ENCODE results near the gene LDLRAD2.
"Not testable (repeated sequence)": the region's sequence is repeated elsewhere in the genome, so short reads cannot be mapped to it uniquely, and the experiment has no call there.

LDLRAD2 gene

GRCh38 chr1:21822349-21822748, 10.3 kb downstream of the LDLRAD2 start:
- FAIRE-seq (no peak), DNase-seq (ENCODE audit: insufficient read length, low spot score) (no peak)
- TF ChIP-seq POLR2AphosphoS5 (IDR thresholded peaks at IDR 0.05; ENCODE audit: low read depth, low read length) (no peak), TAF1 (IDR thresholded peaks at IDR 0.05; ENCODE audit: low read depth, low read length) (no peak), PAX5 (IDR thresholded peaks at IDR 0.05; ENCODE audit: insufficient read depth, low read length, severe bottlenecking) (no peak), POLR2A (IDR thresholded peaks at IDR 0.05; ENCODE audit: low read depth, low read length) (no peak), SPI1 (IDR thresholded peaks at IDR 0.05; ENCODE audit: low read depth, low read length) (no peak), POU2F2 (IDR thresholded peaks at IDR 0.05; ENCODE audit: low read depth, low read length) (no peak)

GRCh38 chr1:21823206-21823979, 11.3 kb downstream of the LDLRAD2 start:
- DNase-seq (ENCODE audit: insufficient read length, low spot score) = peak; percentile 17
- no peak for TF ChIP-seq POLR2AphosphoS5 (IDR thresholded peaks at IDR 0.05; ENCODE audit: low read depth, low read length)
- TF ChIP-seq POU2F2 (IDR thresholded peaks at IDR 0.05; ENCODE audit: low read depth, low read length) = no peak
- no peak for TF ChIP-seq SPI1 (IDR thresholded peaks at IDR 0.05; ENCODE audit: low read depth, low read length)
- no peak for TF ChIP-seq PAX5 (IDR thresholded peaks at IDR 0.05; ENCODE audit: insufficient read depth, low read length, severe bottlenecking)
- no peak for TF ChIP-seq TAF1 (IDR thresholded peaks at IDR 0.05; ENCODE audit: low read depth, low read length)
- TF ChIP-seq POLR2A (IDR thresholded peaks at IDR 0.05; ENCODE audit: low read depth, low read length) = no peak
- FAIRE-seq = no peak

DNA sequence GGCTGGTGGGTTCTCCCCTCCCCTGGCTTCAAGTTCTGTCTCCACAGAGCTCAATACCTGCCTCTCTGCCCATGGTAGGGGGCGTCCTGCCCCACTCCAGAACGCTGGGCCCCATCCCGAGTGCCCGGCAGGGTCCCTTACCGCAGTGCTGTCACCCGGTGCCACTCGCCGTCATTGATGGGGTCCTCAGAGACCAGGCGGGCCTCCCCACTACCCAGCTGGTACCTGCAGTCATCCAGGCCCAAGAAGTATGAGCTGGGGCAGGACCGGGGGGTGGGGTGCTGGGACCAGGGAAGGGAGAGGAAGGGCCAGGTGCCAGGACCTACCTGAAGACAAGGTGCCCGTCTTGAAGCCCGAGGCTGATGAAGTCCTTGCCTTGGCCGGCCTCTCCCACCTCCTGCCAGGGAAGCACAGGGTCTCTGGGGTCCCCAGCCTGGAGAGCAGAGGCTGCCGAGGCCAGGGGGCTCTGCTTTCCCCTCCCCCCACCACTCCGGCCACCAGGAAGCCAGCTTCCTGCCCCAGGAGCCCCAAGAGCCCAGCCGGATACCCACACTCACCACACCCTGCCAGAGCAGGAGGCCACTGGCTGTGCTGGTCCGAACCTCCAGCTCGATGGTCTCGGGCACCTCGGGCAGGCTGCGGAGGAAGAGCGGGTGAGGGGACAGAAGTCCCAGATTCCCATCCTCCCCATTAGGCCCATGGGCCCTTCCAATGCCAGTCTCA, 12.1 kb downstream of the LDLRAD2 start:
- FAIRE-seq (no peak), DNase-seq (ENCODE audit: insufficient read length, low spot score) (peak; percentile 10)
- no peak for TF ChIP-seq POU2F2 (IDR thresholded peaks at IDR 0.05; ENCODE audit: low read depth, low read length)
- no peak for TF ChIP-seq PAX5 (IDR thresholded peaks at IDR 0.05; ENCODE audit: insufficient read depth, low read length, severe bottlenecking)

DNA sequence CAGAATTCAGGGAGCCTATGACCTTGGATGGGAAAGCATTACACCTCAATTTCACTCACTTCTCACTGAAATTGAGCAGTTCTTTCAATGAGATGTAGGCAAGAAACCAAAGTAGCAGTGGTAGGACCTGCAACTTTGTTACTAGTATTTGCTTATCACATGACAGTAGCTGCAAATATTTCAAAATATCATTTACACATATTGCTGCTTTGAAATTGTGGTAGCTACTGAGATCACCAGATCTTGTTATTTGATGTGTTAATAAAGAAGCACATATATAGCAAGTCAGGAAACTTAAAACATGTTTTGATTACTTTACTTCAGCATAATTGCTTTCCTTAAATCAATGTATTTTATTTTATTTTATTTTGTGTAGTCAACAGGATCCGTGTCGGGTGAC, 12.9 kb downstream of the LDLRAD2 start:
- DNase-seq (ENCODE audit: insufficient read length, low spot score) = no peak
- TF ChIP-seq POLR2A (IDR thresholded peaks at IDR 0.05; ENCODE audit: low read depth, low read length) (no peak), POLR2AphosphoS5 (IDR thresholded peaks at IDR 0.05; ENCODE audit: low read depth, low read length) (no peak), SPI1 (IDR thresholded peaks at IDR 0.05; ENCODE audit: low read depth, low read length) (no peak), PAX5 (IDR thresholded peaks at IDR 0.05; ENCODE audit: insufficient read depth, low read length, severe bottlenecking) (no peak), POU2F2 (IDR thresholded peaks at IDR 0.05; ENCODE audit: low read depth, low read length) (no peak), TAF1 (IDR thresholded peaks at IDR 0.05; ENCODE audit: low read depth, low read length) (no peak)
- FAIRE-seq = no peak

GRCh38 chr1:21825393-21825792, 13.3 kb downstream of the LDLRAD2 start:
- peak; percentile 5 for DNase-seq (ENCODE audit: insufficient read length, low spot score)
- no peak for TF ChIP-seq TAF1 (IDR thresholded peaks at IDR 0.05; ENCODE audit: low read depth, low read length)
- TF ChIP-seq POLR2A (IDR thresholded peaks at IDR 0.05; ENCODE audit: low read depth, low read length) = no peak
- no peak for TF ChIP-seq POLR2AphosphoS5 (IDR thresholded peaks at IDR 0.05; ENCODE audit: low read depth, low read length)
- TF ChIP-seq PAX5 (IDR thresholded peaks at IDR 0.05; ENCODE audit: insufficient read depth, low read length, severe bottlenecking) = no peak
- no peak for TF ChIP-seq POU2F2 (IDR thresholded peaks at IDR 0.05; ENCODE audit: low read depth, low read length)
- TF ChIP-seq SPI1 (IDR thresholded peaks at IDR 0.05; ENCODE audit: low read depth, low read length) = no peak
- FAIRE-seq = no peak

GRCh38 chr1:21826694-21827093, 14.6 kb downstream of the LDLRAD2 start:
- not testable (repeated sequence) for FAIRE-seq; DNase-seq (ENCODE audit: insufficient read length, low spot score)

DNA sequence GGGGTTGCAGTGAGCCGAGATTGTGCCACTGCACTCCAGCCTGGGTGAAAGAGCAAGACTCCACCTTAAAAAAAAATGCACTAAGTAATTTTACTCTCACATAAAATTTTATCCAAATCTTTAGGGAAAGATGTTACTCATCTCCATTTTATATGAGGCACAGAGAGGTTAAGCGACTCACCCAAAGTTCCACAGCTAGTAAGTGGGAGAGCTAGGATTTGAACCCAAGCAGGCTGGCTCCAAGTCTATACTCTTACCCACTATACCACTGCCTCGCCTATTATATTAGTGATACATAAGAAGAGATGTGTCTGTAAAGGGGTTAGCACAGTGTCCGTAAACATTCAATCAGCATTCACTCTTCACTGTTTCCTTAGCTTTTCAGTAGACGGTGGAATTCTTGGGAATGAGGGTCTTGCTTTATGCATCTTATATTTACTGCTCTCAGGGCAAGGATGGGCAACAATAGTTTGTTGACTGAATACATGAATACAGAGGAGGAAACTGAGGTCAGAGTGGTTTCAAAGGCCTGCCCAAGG, 15.1 kb downstream of the LDLRAD2 start:
- DNase-seq (ENCODE audit: insufficient read length, low spot score) (no peak), FAIRE-seq (no peak)
- TF ChIP-seq SPI1 (IDR thresholded peaks at IDR 0.05; ENCODE audit: low read depth, low read length) = no peak
- TF ChIP-seq TAF1 (IDR thresholded peaks at IDR 0.05; ENCODE audit: low read depth, low read length) = no peak
- TF ChIP-seq POLR2AphosphoS5 (IDR thresholded peaks at IDR 0.05; ENCODE audit: low read depth, low read length) = no peak
- no peak for TF ChIP-seq POLR2A (IDR thresholded peaks at IDR 0.05; ENCODE audit: low read depth, low read length)
- no peak for TF ChIP-seq PAX5 (IDR thresholded peaks at IDR 0.05; ENCODE audit: insufficient read depth, low read length, severe bottlenecking)
- TF ChIP-seq POU2F2 (IDR thresholded peaks at IDR 0.05; ENCODE audit: low read depth, low read length) = no peak

DNA sequence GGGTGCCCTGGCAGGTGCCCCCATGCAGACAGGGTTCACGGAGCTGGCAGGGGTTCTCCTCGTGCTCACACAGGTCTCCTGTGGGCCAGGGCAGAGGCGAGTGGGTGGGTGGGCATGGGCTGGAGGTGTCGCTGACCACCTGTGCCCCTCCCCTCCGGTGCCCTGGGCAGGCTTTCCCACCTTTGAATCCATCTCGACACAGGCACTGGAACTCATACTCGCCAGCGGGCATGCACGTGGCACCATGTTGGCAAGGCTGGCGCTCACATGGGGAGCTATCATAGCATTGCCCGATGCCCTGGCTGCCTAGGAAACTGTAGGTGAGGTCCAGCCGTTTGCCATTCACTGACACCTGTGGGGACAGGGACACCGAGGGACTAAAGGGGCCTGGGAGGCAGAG, 16.0 kb downstream of the LDLRAD2 start:
- TF ChIP-seq POLR2A (IDR thresholded peaks at IDR 0.05; ENCODE audit: low read depth, low read length) = no peak
- TF ChIP-seq POU2F2 (IDR thresholded peaks at IDR 0.05; ENCODE audit: low read depth, low read length) = no peak
- TF ChIP-seq POLR2AphosphoS5 (IDR thresholded peaks at IDR 0.05; ENCODE audit: low read depth, low read length) = no peak
- TF ChIP-seq SPI1 (IDR thresholded peaks at IDR 0.05; ENCODE audit: low read depth, low read length) = no peak
- no peak for TF ChIP-seq PAX5 (IDR thresholded peaks at IDR 0.05; ENCODE audit: insufficient read depth, low read length, severe bottlenecking)
- TF ChIP-seq TAF1 (IDR thresholded peaks at IDR 0.05; ENCODE audit: low read depth, low read length) = no peak
- FAIRE-seq = no peak
- DNase-seq (ENCODE audit: insufficient read length, low spot score) = no peak

GRCh38 chr1:21828506-21829210, 16.6 kb downstream of the LDLRAD2 start:
- FAIRE-seq (no peak), DNase-seq (ENCODE audit: insufficient read length, low spot score) (no peak)
- no peak for TF ChIP-seq POLR2A (IDR thresholded peaks at IDR 0.05; ENCODE audit: low read depth, low read length)
- no peak for TF ChIP-seq PAX5 (IDR thresholded peaks at IDR 0.05; ENCODE audit: insufficient read depth, low read length, severe bottlenecking)
- TF ChIP-seq POLR2AphosphoS5 (IDR thresholded peaks at IDR 0.05; ENCODE audit: low read depth, low read length) = no peak
- TF ChIP-seq SPI1 (IDR thresholded peaks at IDR 0.05; ENCODE audit: low read depth, low read length) = no peak
- TF ChIP-seq TAF1 (IDR thresholded peaks at IDR 0.05; ENCODE audit: low read depth, low read length) = no peak
- no peak for TF ChIP-seq POU2F2 (IDR thresholded peaks at IDR 0.05; ENCODE audit: low read depth, low read length)

All from GM12891 (cell line).